Amygdala (tissue), 56 donors: ENCODE results near the gene DCBLD1.

Source experiments
- DNase-seq, 56 donors: peaks; one replicate each; lab custom pipeline; 2025; lab: John Stamatoyannopoulos, UW

The DCBLD1 gene

DNA sequence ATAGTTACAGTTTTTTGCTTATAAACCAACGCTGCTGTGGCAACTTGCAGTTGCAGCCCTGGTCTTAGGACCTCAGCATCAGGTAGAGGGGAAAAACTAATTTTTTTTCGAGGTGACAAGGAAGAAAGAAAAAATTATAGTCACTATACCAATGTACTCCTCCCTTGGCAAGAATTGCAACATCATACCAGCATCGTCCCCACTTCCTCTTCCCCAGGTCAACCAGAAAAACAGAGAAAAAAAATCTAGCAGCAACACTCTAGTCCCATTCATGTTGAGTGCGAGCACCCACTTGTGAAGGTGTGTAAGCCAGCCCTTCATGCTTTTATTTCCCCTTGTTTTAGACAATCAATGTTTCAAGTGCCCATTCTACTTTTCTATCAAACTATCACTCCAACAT, 13.1 kb upstream of the DCBLD1 start:
- DNase-seq: no peak

- no peak for DNase-seq
These were observed 12.7 kb upstream of the DCBLD1 start for GRCh38 chr6:117469791-117470190.

GRCh38 chr6:117472667-117473066, 9.8 kb upstream of the DCBLD1 start:
- no peak for DNase-seq

GRCh38 chr6:117473401-117473800, 9.1 kb upstream of the DCBLD1 start:
- DNase-seq: no peak

GRCh38 chr6:117477988-117478852, 4.3 kb upstream of the DCBLD1 start:
- peak in 7 of 56 donors; percentile 1 to 24 (median 7) for DNase-seq

- no peak for DNase-seq
These were observed 3.6 kb upstream of the DCBLD1 start for GRCh38 chr6:117478853-117479231.

DNA sequence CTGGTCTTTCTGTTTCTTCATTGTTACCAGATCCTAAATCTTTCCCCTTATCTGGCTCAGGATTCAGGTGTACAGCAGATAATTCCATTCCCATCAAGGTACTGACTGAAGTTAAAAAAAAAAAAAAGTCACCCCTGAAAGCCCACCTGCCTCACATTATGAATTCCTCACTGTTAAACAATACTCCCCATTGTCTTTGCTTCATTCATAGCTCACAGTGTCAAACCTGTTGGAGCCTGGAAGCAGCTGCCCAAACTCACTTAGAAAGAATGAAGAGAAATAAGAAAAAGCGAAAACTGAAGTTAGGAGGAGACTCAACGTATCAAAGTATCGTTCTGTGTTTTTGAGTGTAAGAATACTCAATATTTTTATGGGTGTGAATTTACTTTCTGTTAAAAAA, 1.8 kb upstream of the DCBLD1 start:
- DNase-seq: no peak

- no peak for DNase-seq
These were observed 1.1 kb upstream of the DCBLD1 start for GRCh38 chr6:117481278-117481925.

DNA sequence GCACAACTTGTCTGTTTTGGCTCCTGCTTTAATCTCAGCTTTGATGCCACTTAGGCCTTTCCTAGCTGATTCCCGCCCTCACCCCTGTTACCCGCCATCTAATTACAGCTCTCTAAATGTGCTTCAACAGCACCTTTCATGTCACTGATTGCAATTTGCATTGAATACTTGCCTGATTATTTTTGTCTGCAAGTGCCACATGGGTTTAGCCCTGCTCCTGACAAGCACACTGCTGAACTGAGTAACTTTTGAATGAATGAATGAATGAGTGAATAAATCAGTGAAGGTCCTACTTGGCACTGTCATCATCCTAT, 591 bp upstream of the DCBLD1 start:
- DNase-seq: peak in 1 of 56 donors; percentile 13

DNA sequence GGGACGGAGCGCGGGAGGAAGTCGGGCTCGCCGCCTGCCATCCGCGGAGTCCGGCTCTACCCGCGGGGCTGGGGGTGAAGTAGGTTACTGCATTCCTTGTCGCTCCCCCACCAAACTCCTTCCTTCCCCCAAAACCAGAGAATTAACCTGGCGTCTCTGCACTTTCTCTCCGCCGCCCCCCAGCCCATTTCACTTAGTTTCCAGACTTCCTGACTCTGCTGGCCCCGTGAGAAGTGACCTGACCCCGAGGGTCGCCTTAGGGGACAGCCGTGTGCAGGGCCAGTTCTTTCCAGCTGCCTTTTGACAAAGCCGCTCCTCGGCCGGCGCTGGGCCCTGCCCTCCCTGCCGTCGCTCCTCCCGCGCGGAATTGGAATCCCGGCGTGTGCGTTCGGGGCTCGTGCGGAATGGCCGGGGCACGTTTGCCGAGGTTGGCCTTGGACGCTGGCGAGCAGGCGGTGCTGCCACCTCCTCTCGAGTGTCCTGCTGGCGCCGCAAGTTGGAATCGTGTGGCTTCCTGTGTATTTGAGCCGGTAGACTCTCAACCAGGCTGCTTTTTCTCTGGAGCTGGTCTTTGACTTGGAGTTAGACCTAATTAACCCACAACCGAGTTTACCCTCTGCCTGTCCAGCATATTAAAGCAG, 650 bp downstream of the DCBLD1 start:
- peak in 26 of 56 donors; percentile 4 to 50 (median 22) for DNase-seq

- no peak for DNase-seq
These were observed 1.2 kb downstream of the DCBLD1 start for GRCh38 chr6:117483645-117484016.

- DNase-seq: no peak
These were observed 1.7 kb downstream of the DCBLD1 start for GRCh38 chr6:117484052-117484646.

GRCh38 chr6:117485433-117485832, 3.0 kb downstream of the DCBLD1 start:
- no peak for DNase-seq

GRCh38 chr6:117487821-117488220, 5.3 kb downstream of the DCBLD1 start:
- DNase-seq: no peak

GRCh38 chr6:117489003-117489402, 6.5 kb downstream of the DCBLD1 start:
- no peak for DNase-seq

- DNase-seq: no peak
These were observed 9.4 kb downstream of the DCBLD1 start for GRCh38 chr6:117491916-117492315.

DNA sequence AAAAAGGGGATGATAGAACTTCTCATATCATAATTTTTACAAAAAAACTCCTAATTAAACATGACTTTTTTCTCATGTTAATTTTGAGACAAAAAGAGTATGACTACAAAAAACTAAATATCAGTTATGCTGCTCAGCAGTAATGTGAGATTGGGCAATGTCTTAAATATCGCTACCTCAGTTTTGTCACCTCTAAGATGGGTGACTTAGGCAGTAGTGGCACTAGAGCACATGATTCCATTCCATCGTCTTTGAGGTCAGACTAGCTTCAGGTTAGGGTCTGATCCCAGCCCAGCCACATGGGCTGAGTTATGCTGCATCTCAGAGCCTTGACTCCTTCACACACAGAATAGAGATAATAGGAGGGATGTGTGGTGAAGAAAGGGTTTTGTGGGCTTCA, 11.0 kb downstream of the DCBLD1 start:
- DNase-seq: no peak

GRCh38 chr6:117494283-117494682, 11.8 kb downstream of the DCBLD1 start:
- DNase-seq: no peak

DNA sequence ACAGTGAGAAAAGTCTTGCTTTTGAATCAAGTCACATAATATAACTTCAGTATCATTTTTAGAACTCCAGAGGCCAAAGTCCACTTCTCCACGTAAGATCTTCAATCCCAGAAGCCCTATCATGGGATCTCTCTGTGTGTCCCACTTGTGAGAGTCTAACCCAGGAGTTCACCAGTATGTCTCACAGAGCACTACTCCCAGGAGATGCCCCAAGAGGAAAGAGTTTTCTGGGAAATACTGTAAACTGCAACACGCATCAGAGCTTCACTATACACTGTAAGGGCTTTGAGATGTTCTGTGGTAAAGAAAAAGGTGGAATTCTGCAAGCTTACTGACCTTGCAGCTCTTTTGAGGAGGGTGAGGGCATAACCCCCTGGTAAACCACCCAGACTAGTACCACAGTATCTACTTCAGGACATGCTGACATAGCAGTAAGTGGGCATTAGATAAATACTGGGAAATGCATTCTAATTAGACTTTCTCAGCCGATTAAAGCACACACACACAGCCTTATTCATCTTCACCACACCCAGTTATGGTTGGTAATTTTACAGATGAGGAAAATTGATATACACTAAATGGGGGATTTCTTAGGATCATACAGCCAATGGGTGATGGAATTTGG, 12.3 kb downstream of the DCBLD1 start:
- no peak for DNase-seq

- no peak for DNase-seq
These were observed 13.0 kb downstream of the DCBLD1 start for GRCh38 chr6:117495425-117495824.

DNA sequence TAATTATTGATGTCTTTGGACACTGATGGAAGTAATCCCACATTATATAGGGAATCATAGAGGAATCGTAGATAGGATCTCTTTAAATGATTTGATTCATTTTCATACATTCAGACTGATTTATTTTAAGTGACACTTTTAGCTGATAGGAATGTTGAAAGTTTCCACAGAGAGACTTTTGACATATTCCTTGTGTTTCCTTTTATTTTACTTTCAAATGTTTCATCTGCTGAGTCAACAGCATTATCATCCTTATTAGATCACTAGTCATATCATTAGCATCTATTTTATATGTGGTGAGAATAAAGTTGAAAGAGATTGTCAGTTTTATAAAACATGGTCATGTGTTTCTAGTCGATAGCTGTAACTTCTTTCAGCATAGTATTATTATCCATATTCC, 13.4 kb downstream of the DCBLD1 start:
- no peak for DNase-seq
